Fibroblast of lung (primary cell): ENCODE results near the gene LRRTM3. TPM values are rescaled to one million over a fixed set of nuclear protein-coding genes. Genes with fewer than 3 reads are reported as not detected.

ENCODE experiments used
- DNase-seq, 2 donors: peaks; one replicate each; pipeline versions ENCODE4 v3.0.0 to v3.0.0-alpha.2; 2010; ENCODE audit warnings: low read depth in 2 of 2
- H2AFZ ChIP-seq: 2 replicates; pipeline ENCODE4 v1.5.1; 2012; ENCODE audit warnings: low read length, control low read depth, inconsistent platforms
- H3K27ac ChIP-seq: 2 replicates; pipeline ENCODE4 v1.5.1; 2011; ENCODE audit warnings: low read length, control low read depth; ENCODE audit not compliant: insufficient read depth
- H3K27me3 ChIP-seq: 2 replicates; pipeline ENCODE4 v1.5.1; 2011; ENCODE audit warnings: mild to moderate bottlenecking, low read length; ENCODE audit not compliant: control insufficient read depth, insufficient read depth
- H3K36me3 ChIP-seq: 2 replicates; pipeline ENCODE4 v1.5.1; 2011; ENCODE audit warnings: low read length; ENCODE audit not compliant: control insufficient read depth, insufficient read depth
- H3K4me1 ChIP-seq: 2 replicates; pipeline ENCODE4 v1.5.1; 2011; ENCODE audit warnings: low read length; ENCODE audit not compliant: control insufficient read depth, insufficient read depth; ENCODE audit errors: extremely low read depth
- H3K4me2 ChIP-seq: 2 replicates; pipeline ENCODE4 v1.5.1; 2011; ENCODE audit warnings: low read length, control low read depth; ENCODE audit not compliant: insufficient read depth; ENCODE audit errors: extremely low read depth
- H3K4me3 ChIP-seq, 4 experiments: fragments of 200-600 bp in 1 of 4; sonication (generic) in 1 of 4; replicated peaks in 1 of 4; 2 replicates each; pipeline ENCODE4 v1.5.1; 2011 to 2016; ENCODE audit warnings: low read length in 4 of 4, low read depth in 3 of 4, mild to moderate bottlenecking in 3 of 4, control low read depth in 2 of 4, inconsistent platforms in 1 of 4, mixed read lengths in 1 of 4; ENCODE audit not compliant: insufficient read depth in 1 of 4; ENCODE audit errors: control extremely low read depth in 1 of 4
- H3K79me2 ChIP-seq: 2 replicates; pipeline ENCODE4 v1.5.1; 2012; ENCODE audit warnings: mild to moderate bottlenecking, low read length, inconsistent platforms; ENCODE audit not compliant: control insufficient read depth, insufficient read depth
- H3K9ac ChIP-seq: 2 replicates; pipeline ENCODE4 v1.5.1; 2011; ENCODE audit warnings: mild to moderate bottlenecking, low read length, control low read depth; ENCODE audit not compliant: insufficient read depth
- H3K9me3 ChIP-seq: 2 replicates; pipeline ENCODE4 v1.5.1; 2012; ENCODE audit warnings: low read depth, low read length; ENCODE audit not compliant: control insufficient read depth, insufficient read depth
- H4K20me1 ChIP-seq: 2 replicates; pipeline ENCODE4 v1.5.1; 2011; ENCODE audit warnings: low read length; ENCODE audit not compliant: control insufficient read depth, insufficient read depth; ENCODE audit errors: extremely low read depth
- EZH2 ChIP-seq: IDR thresholded peaks from 2 replicates; pipeline ENCODE4 v1.5.1; 2012; ENCODE audit warnings: low read length, control low read depth, mild to moderate bottlenecking; ENCODE audit errors: missing control alignments
- polyA plus RNA-seq, 2 donors: library from polyadenylated mRNA; depleted of rRNA in 1 of 2; stranded (reverse) in 1 of 2; unstranded in 1 of 2; fragments of >200 nt; gene quantifications; 2 replicates each; pipeline ENCODE4 v1.2.1, GENCODE V29; 2011 to 2012; ENCODE audit warnings: missing spikeins in 1 of 2
- total RNA-seq: library from RNA; depleted of rRNA; stranded (reverse); fragments of >200 nt; gene quantifications from 2 replicates; pipeline ENCODE4 v1.2.1, GENCODE V29; 2014
- TF ChIP-seq, protein P1 (sequence below), 2 donors: IDR thresholded peaks in 1 of 2; conservative IDR thresholded peaks in 1 of 2; 1 replicate in 1 of 2; 2 replicates in 1 of 2; pipeline ENCODE4 v1.5.1; 2011 to 2012; ENCODE audit warnings: low read length in 2 of 2, control low read depth in 1 of 2, inconsistent platforms in 1 of 2, low read depth in 1 of 2, mild to moderate bottlenecking in 1 of 2

LRRTM3 gene
- total and polyA plus RNA-seq, 2 donors (not counting 1 experiment from before 2014, with no cell fraction given): not detected

DNA sequence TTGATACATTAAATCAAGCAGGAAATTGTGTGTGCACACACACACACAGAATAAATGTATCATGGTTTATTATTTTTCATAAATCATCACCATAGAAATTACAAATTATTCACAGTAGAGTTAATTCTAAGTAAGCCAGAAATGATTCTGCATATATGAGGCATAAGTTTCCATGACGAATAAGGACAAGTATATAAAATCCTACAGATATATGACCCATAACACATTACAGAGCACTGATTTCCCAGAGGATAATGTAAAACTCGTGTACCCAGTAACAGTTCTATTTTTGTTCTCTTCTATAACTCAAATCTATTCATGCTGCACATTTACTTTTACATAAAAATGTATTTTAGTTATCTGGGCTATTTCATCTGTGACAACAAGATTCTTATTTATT, 169.7 kb downstream of the LRRTM3 start:
- H3K4me3 ChIP-seq: no peak overlapping the region
- no peak overlapping the region for H3K27ac ChIP-seq
- no peak overlapping the region for H2AFZ ChIP-seq
- H4K20me1 ChIP-seq: no peaks in the 10 kb centered on the region
- no peak overlapping the region for H3K9ac ChIP-seq
- TF ChIP-seq EZH2: no peak
- TF ChIP-seq, protein P1, sequence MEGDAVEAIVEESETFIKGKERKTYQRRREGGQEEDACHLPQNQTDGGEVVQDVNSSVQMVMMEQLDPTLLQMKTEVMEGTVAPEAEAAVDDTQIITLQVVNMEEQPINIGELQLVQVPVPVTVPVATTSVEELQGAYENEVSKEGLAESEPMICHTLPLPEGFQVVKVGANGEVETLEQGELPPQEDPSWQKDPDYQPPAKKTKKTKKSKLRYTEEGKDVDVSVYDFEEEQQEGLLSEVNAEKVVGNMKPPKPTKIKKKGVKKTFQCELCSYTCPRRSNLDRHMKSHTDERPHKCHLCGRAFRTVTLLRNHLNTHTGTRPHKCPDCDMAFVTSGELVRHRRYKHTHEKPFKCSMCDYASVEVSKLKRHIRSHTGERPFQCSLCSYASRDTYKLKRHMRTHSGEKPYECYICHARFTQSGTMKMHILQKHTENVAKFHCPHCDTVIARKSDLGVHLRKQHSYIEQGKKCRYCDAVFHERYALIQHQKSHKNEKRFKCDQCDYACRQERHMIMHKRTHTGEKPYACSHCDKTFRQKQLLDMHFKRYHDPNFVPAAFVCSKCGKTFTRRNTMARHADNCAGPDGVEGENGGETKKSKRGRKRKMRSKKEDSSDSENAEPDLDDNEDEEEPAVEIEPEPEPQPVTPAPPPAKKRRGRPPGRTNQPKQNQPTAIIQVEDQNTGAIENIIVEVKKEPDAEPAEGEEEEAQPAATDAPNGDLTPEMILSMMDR (conservative IDR thresholded peaks at IDR 0.05 in 1 of 2, IDR thresholded peaks at IDR 0.05 in 1 of 2; ENCODE audit: low read depth in 1 of 2, low read length in 2 of 2): no peak
- no peaks in the 10 kb centered on the region for H3K4me1 ChIP-seq
- no peaks in the 10 kb centered on the region for H3K27me3 ChIP-seq
- DNase-seq: no peak
- no peaks in the 10 kb centered on the region for H3K79me2 ChIP-seq
- H3K4me2 ChIP-seq: no peak overlapping the region
- H3K9me3 ChIP-seq: no peaks in the 10 kb centered on the region
- H3K36me3 ChIP-seq: no peaks in the 10 kb centered on the region

DNA sequence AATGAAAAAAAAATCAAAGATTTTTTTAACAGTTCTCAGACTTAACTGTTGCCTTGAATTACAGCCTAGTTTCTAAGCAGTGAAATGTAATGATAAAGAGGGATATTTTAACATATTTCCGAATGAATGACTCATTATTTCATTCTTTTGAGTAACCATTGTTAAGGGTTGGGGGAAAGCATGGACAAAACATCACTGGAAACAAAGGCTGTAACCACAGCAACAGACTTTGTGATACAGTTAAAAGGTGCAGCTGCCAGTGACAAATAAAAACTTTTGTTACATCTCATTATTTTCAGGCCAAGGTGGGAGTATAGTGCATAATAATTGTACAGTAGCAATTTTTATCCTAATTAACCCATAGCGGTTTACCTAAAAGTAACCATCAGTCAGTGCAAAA, 172.6 kb downstream of the LRRTM3 start:
- H3K4me3 ChIP-seq: no peak overlapping the region
- H2AFZ ChIP-seq: no peak overlapping the region
- no peaks in the 10 kb centered on the region for H3K79me2 ChIP-seq
- H4K20me1 ChIP-seq: no peaks in the 10 kb centered on the region
- no peaks in the 10 kb centered on the region for H3K36me3 ChIP-seq
- peak in 1 of 2 donors; percentile 29 for DNase-seq
- no peaks in the 10 kb centered on the region for H3K27me3 ChIP-seq
- no peaks in the 10 kb centered on the region for H3K4me1 ChIP-seq
- no peak overlapping the region for H3K27ac ChIP-seq
- H3K4me2 ChIP-seq: no peak overlapping the region
- no peak for TF ChIP-seq EZH2
- TF ChIP-seq, protein P1 (conservative IDR thresholded peaks at IDR 0.05 in 1 of 2, IDR thresholded peaks at IDR 0.05 in 1 of 2; ENCODE audit: low read depth in 1 of 2, low read length in 2 of 2): no peak
- H3K9me3 ChIP-seq: no peaks in the 10 kb centered on the region
- no peak overlapping the region for H3K9ac ChIP-seq

DNA sequence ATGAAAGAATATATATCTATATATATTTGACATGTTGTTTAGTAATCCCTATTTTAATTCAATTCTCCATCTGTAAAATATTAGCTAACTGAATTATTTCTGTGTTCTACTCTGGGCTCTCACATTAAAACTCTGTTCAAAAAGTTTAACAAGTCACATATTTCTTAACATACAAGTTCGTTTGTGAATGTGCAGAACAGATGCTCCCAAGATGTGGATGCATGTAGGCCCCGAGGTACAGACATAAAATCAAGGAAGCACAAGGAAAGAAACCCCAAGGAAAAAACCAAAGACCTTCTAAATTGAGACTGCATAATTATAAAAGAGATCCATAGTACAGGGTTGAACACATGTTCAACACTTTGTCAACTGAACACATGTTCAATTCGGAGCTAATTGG, 175.1 kb downstream of the LRRTM3 start:
- Histone ChIP-seq H3K79me2 (no peaks in the 10 kb centered on the region), H3K4me2 (no peak overlapping the region), H3K4me3 (no peak overlapping the region), H3K4me1 (no peaks in the 10 kb centered on the region), H3K27ac (no peak overlapping the region), H3K36me3 (no peaks in the 10 kb centered on the region), H4K20me1 (no peaks in the 10 kb centered on the region), H3K27me3 (no peaks in the 10 kb centered on the region), H3K9ac (no peak overlapping the region), H2AFZ (no peak overlapping the region), H3K9me3 (no peaks in the 10 kb centered on the region)
- TF ChIP-seq, protein P1 (conservative IDR thresholded peaks at IDR 0.05 in 1 of 2, IDR thresholded peaks at IDR 0.05 in 1 of 2; ENCODE audit: low read depth in 1 of 2, low read length in 2 of 2): no peak
- TF ChIP-seq EZH2: no peak
- DNase-seq: no peak
